Suprapubic skin (tissue), 4 donors: Measurements from ENCODE around the gene JAKMIP1.

Source experiments
- EP300 ChIP-seq: sonication (generic); formaldehyde crosslinking; IDR thresholded peaks from one replicate; pipeline ENCODE4 v1.6.1; 2017; ENCODE audit warnings: antibody characterized with exemption
- POLR2AphosphoS5 ChIP-seq, 3 donors: sonication (generic); formaldehyde crosslinking; IDR thresholded peaks; one replicate each; pipeline ENCODE4 v1.6.1; 2017; ENCODE audit warnings: antibody characterized with exemption in 3 of 3

DNA sequence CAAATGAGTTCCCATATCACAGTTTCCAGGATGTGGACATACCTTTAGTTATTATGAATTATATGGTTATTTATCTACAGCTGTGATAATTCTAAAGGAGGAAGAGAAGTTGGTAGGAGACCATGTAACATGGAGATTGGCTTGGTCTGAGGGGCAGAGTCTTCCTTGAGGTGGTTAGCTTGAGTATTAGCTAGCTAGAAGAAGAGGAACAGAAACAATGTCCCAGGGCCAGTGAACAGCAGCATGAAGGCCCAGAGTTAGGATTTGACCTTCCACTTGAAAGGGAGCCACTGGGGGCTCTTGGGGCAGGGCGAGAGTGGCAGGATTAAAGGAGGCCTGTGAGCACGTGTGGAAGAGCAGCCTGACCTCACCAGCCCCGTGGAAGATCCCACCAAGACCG is 5.6 kb upstream of the JAKMIP1 start:
- TF ChIP-seq EP300 (no peak), POLR2AphosphoS5 (IDR thresholded peaks at IDR 0.05) (no peak)
